B cell (primary cell): ENCODE measurements around the gene CETP. TPM values are rescaled to one million over a fixed set of nuclear protein-coding genes. Genes with fewer than 3 reads are reported as not detected.
"Not testable (repeated sequence)": the region's sequence is repeated elsewhere in the genome, so short reads cannot be mapped to it uniquely, and the experiment has no call there.

Source experiments
- ATAC-seq: fragments of 200-7000 bp; cut with Tn5 transposase; one replicate; pipeline ENCODE4 v1.10.0; 2021; ENCODE audit warnings: low read depth, mild to moderate bottlenecking, moderate number of reproducible peaks, moderate library complexity
- CTCF ChIA-PET: fragments of 350-600 bp; sonication (Branson Sonifier 250); formaldehyde crosslinking; loops from one replicate; lab custom pipeline; 2021; ENCODE audit warnings: antibody characterized with exemption, inconsistent platforms; lab: Charles Lee
- POLR2A ChIA-PET: fragments of 350-600 bp; sonication (Branson Sonifier 250); formaldehyde crosslinking; loops from one replicate; lab custom pipeline; 2021; ENCODE audit warnings: antibody characterized with exemption; lab: Charles Lee
- DNase-seq: peaks from one replicate; pipeline ENCODE4 v3.0.0; 2013
- H2AFZ ChIP-seq: 2 replicates; pipeline ENCODE4 v1.6.1; 2012; ENCODE audit warnings: mild to moderate bottlenecking, low read depth, low read length; ENCODE audit not compliant: insufficient read depth, poor library complexity, severe bottlenecking
- H3K27ac ChIP-seq, 2 donors: 1 replicate in 1 of 2; 2 replicates in 1 of 2; pipeline ENCODE4 v1.5.1; 2012 to 2013; ENCODE audit warnings: low read length in 2 of 2, mild to moderate bottlenecking in 2 of 2, moderate library complexity in 1 of 2
- H3K27me3 ChIP-seq, 4 experiments: fragments of 200-600 bp in 1 of 4; sonication (generic) in 1 of 4; replicated peaks in 1 of 4; 1 replicate in 2 of 4; 2 replicates in 2 of 4; pipeline versions ENCODE4 v1.6.1 to v1.7.0; 2013 to 2016; ENCODE audit warnings: low read length in 3 of 4, mild to moderate bottlenecking in 2 of 4, mixed read lengths in 1 of 4, moderate library complexity in 1 of 4; ENCODE audit not compliant: insufficient read depth in 4 of 4, control insufficient read depth in 3 of 4; ENCODE audit errors: control extremely low read depth in 1 of 4
- H3K36me3 ChIP-seq, 2 experiments: replicated peaks in 1 of 2; 1 replicate in 1 of 2; 2 replicates in 1 of 2; pipeline versions ENCODE4 v1.6.1 to v1.7.1; 2013; ENCODE audit warnings: low read length in 1 of 2; ENCODE audit not compliant: insufficient read depth in 2 of 2, control insufficient read depth in 1 of 2; ENCODE audit errors: control extremely low read depth in 1 of 2, extremely low read depth in 1 of 2
- H3K4me1 ChIP-seq, 2 donors: fragments of 200-600 bp in 1 of 2; sonication (generic) in 1 of 2; 1 replicate in 1 of 2; 2 replicates in 1 of 2; pipeline versions ENCODE4 v1.5.1 to v1.6.1; 2013 to 2017; ENCODE audit warnings: low read length in 2 of 2; ENCODE audit not compliant: control insufficient read depth in 2 of 2, insufficient read depth in 2 of 2
- H3K4me2 ChIP-seq: replicated peaks from 2 replicates; pipeline ENCODE3; 2012; ENCODE audit warnings: mild to moderate bottlenecking, low read depth, low read length; ENCODE audit not compliant: poor library complexity, severe bottlenecking
- H3K4me3 ChIP-seq, 5 experiments: fragments of 200-600 bp in 1 of 5; sonication (generic) in 1 of 5; 1 replicate in 3 of 5; 2 replicates in 2 of 5; pipeline versions ENCODE4 v1.5.1 to v1.7.0; 2011 to 2016; ENCODE audit warnings: low read length in 4 of 5, mild to moderate bottlenecking in 4 of 5, low read depth in 2 of 5, control low read depth in 1 of 5, moderate library complexity in 1 of 5; ENCODE audit not compliant: insufficient read depth in 1 of 5; ENCODE audit errors: control extremely low read depth in 1 of 5, extremely low read depth in 1 of 5
- H3K79me2 ChIP-seq: fragments of 200-600 bp; sonication (generic); one replicate; pipeline ENCODE4 v1.6.0; 2016; ENCODE audit warnings: low read length; ENCODE audit not compliant: control insufficient read depth, insufficient read depth
- H3K9ac ChIP-seq: fragments of 200-600 bp; sonication (generic); 2 replicates; pipeline ENCODE4 v1.6.1; 2017; ENCODE audit warnings: mild to moderate bottlenecking, low read length, moderate library complexity
- H3K9me3 ChIP-seq, 3 donors: one replicate each; pipeline versions ENCODE4 v1.6.1 to v1.7.1; 2013; ENCODE audit warnings: low read length in 2 of 3; ENCODE audit not compliant: control insufficient read depth in 2 of 3, insufficient read depth in 1 of 3; ENCODE audit errors: control extremely low read depth in 1 of 3
- H4K20me1 ChIP-seq: 2 replicates; pipeline ENCODE4 v1.6.0; 2012; ENCODE audit warnings: mild to moderate bottlenecking, low read length; ENCODE audit not compliant: insufficient read depth, control insufficient read depth, poor library complexity, severe bottlenecking
- H3K27ac Mint-ChIP-seq: one replicate; pipeline ENCODE4 v1.8.0; 2021; ENCODE audit warnings: mixed read lengths
- H3K27me3 Mint-ChIP-seq: one replicate; pipeline ENCODE4 v1.8.0; 2021; ENCODE audit warnings: mixed read lengths
- H3K4me1 Mint-ChIP-seq: one replicate; pipeline ENCODE4 v1.8.0; 2021; ENCODE audit warnings: mixed read lengths
- H3K4me3 Mint-ChIP-seq: one replicate; pipeline ENCODE4 v1.8.0; 2021; ENCODE audit warnings: mixed read lengths
- H3K9me3 Mint-ChIP-seq: one replicate; pipeline ENCODE4 v1.8.0; 2022; ENCODE audit warnings: mixed read lengths; ENCODE audit not compliant: insufficient read depth
- CTCF ChIP-seq: fragments of 200-600 bp; IDR thresholded peaks from one replicate; pipeline ENCODE4 v1.8.0; 2022; ENCODE audit warnings: antibody characterized with exemption, mild to moderate bottlenecking
- EZH2 ChIP-seq: IDR thresholded peaks from 2 replicates; pipeline ENCODE4 v1.6.1; 2012; ENCODE audit warnings: borderline replicate concordance, low read depth, mild to moderate bottlenecking, moderate library complexity, low read length; ENCODE audit not compliant: insufficient read depth, poor library complexity, severe bottlenecking
- WGBS: methylation state at CpG from one replicate; pipeline ENCODE4 v1.1.5; 2013; ENCODE audit warnings: missing lambda C conversion rate; ENCODE audit not compliant: insufficient coverage; 5-methylcytosine and 5-hydroxymethylcytosine counted together
- intact Hi-C: fragments of 100-400 bp; cut with micrococcal nuclease; formaldehyde crosslinking; loops from one replicate; pipeline ENCODE4 v1.10.0; 2022
- polyA plus RNA-seq: library from polyadenylated mRNA; depleted of rRNA; stranded (reverse); fragments of >200 nt; gene quantifications from 2 replicates; pipeline ENCODE4 v1.2.3, GENCODE V29; 2012
- total RNA-seq, 2 donors: library from RNA; stranded (reverse); fragments of 120-200 nt in 1 of 2; gene quantifications; 1 replicate in 1 of 2; 2 replicates in 1 of 2; pipeline versions ENCODE4 v1.2.3 to v1.2.4, GENCODE V29; 2013 to 2022

The CETP gene
- total and polyA plus RNA-seq, 2 donors (not counting 1 experiment from before 2014, with no cell fraction given), result 0.18 to 1.3 TPM

DNA sequence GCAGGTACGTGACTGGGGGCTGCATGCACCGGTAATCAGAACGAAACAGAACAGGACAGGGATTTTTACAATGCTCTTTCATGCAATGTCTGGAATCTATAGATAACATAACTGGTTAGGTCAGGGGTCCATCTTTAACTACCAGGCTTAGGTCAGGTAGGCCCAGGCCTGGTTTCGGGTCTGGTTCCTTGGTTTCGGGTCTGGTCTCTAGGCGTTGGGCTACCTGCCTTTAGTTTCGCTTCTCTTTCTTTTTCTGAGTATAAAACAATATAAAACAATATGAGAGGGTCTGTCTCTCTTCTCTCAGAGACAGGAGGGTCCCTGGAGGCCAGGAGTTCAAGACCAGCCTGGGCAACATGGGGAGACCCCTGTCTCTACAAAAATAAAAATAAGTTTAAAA is 12.1 kb downstream of the CETP start:
- WGBS, result 71% methylated on average over 1 of the region's 7 CpGs
- H3K79me2 ChIP-seq, H3K9ac ChIP-seq, H3K4me3 ChIP-seq, H2AFZ ChIP-seq, H3K27me3 ChIP-seq, DNase-seq, H3K36me3 ChIP-seq, ATAC-seq, H3K27me3 Mint-ChIP-seq, H3K9me3 ChIP-seq, H4K20me1 ChIP-seq, H3K9me3 Mint-ChIP-seq: not testable (repeated sequence)
- intact Hi-C loops, result loop anchor here (1.0 to 2.0 kb wide), 2 partner anchors 10 to 41 kb away; no protein-coding TSS in a partner anchor
- Histone ChIP-seq H3K4me1 (peaks cover 56 to 69% of the 10 kb centered on the region in 2 donors), H3K27ac (peak overlapping the region in 1 of 2 donors; percentile 57), H3K4me2 (peak overlapping the region; percentile 7)
- POLR2A ChIA-PET, result interaction anchor here (3.3 kb wide), 1 partner anchor 15 kb away, joined by 13 read pairs; the partner anchor contains the start of gene NLRC5
- peaks cover 74% of the 10 kb centered on the region for H3K4me1 Mint-ChIP-seq
- CTCF ChIA-PET, result interaction anchor here (1.0 to 7.0 kb wide), 4 partner anchors 7 to 72 kb away, joined by 4 to 65 read pairs (median 24); no protein-coding TSS in a partner anchor
- H3K4me3 Mint-ChIP-seq, result peak overlapping the region; percentile 54
- H3K27ac Mint-ChIP-seq, result peak overlapping the region; percentile 88

DNA sequence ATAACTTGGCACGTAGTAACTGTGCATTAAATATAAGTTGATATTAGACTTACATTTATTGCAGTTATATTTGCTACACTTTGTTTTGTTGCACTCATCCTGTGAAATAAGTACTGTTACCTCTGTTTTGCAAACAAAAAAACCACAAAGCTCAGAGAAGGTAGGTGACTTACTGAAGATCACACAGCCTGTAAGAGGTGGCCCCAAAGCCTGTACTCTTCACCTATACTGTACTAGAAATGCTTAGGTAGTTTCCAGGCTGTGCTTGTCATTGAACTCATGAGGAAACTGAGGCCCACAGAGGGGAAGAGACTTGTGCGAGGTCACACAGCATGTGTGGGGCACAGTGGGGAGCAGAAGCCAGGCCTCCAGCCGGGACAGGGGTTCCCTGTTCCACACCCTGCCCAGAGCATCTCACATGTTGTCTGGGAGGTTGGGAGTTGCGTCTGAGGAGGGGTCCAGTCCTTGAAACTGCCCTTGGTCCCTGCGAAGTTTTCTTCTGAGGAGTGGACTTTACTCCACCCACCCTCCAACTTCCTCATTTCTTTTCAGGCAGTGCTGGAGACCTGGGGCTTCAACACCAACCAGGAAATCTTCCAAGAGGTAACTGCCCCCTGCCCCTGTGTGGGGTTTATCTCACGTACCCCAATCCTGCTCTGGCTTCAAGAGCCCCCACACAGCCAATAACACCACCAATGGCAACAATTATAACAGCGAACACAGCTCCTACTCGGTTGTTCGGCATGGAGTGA is 13.0 kb downstream of the CETP start:
- Mint-ChIP-seq H3K9me3 (no peaks in the 10 kb centered on the region), H3K27me3 (no peaks in the 10 kb centered on the region), H3K4me3 (peak overlapping the region; percentile 10), H3K4me1 (peaks cover 76% of the 10 kb centered on the region), H3K27ac (peak overlapping the region; percentile 88)
- Histone ChIP-seq H3K9ac (no peak overlapping the region), H2AFZ (peak overlapping the region; percentile 17), H3K9me3 (no peaks in the 10 kb centered on the region), H3K4me1 (peaks cover 60 to 77% of the 10 kb centered on the region in 2 donors), H3K4me3 (no peak overlapping the region), H3K27me3 (no peaks in the 10 kb centered on the region), H3K36me3 (no peaks in the 10 kb centered on the region), H4K20me1 (no peaks in the 10 kb centered on the region), H3K4me2 (peak overlapping the region; percentile 36), H3K27ac (no peak overlapping the region), H3K79me2 (no peaks in the 10 kb centered on the region)
- intact Hi-C loops, result loop anchor here (1.0 to 2.0 kb wide), 2 partner anchors 10 to 40 kb away; no protein-coding TSS in a partner anchor
- ATAC-seq, result no peak
- ChIA-PET CTCF (interaction anchor here (1.2 to 7.0 kb wide), 3 partner anchors 8 to 71 kb away, joined by 3 to 65 read pairs (median 44); no protein-coding TSS in a partner anchor), POLR2A (interaction anchor here (0.7 to 3.3 kb wide), 3 partner anchors 12 to 71 kb away, joined by 3 to 13 read pairs (median 5); partner anchors contain the start of gene NLRC5)
- 51% methylated on average over 3 of the region's 9 CpGs for WGBS
- TF ChIP-seq EZH2 (no peak), CTCF (no peak)
- no peak for DNase-seq
